ENCODE results near the gene MBP.

MBP gene

DNA sequence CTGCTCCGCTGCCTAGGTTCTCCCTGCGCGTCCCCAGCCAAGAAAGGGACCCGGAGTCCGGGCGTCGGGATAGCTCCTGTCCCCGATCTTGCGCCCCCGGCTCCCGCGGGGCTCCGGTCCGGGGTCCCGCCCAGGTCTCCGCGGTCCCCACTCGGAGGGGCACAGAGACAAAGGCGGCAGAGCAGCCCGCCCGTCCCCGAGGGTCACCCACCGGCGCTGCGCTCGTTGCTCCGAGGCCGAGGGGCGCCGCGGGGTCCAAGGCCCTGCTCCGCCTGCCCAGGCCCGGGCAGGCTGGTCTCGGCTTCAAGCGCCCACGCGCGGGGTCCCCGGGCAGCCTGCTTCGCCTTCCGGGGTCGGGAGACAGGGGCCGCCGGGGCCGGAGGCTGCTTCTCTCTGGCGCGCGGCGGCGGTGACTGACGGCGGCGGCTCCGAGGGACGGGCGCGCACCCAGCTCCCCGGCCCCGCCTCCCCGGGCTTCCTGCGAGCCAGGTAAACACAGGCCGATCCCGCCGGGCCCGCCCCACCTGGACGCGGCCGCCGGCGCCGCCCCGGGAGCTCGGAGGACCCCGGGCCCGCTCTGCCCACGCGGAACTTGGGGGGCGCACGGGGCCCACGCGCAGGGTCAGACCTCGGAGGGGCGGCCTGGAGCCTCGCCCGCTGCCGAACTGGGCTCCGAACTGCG, at the start of gene MBP:
Gene MBP (minus strand): TSS at position 415 of the 682 bp plus-strand sequence. CDS start 27,522 bp downstream, outside the sequence.
- DNase-seq, result peak; percentile 29

DNA sequence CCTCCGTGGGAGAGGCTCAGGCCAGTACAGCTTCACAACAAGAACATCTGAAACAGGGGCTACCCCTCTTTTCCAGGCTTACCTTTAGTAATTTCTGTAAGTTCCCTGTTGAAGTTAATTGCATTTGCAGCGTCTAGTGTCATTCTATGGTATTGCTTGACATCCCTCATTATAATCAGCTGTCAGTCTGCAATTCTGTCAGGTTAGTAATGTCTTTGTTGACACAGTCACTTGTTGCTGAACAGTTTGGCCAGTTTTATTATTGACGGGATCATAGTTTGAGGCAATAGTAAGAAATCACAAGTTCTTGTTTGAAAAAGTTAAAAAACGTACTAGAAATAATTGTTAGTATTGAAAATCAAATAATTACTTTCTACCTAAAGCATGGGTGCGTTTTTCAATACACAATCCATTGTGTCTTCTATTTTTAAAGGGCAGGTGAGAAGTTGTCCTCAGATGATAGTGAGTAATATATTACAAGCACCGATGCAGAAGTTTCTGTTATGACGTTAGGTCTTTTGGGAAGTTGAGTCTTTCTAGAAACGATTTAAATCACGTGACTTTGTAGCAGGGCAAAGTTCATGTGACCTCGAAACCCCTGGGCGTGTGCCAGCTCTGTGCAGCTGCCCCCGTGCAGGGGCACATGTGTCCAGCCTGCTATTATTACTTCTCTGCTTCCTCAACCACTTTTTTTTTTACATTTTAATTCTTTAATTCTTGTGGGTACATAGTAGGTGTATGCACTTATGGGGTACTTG, 49.5 kb upstream of the MBP start:
- no peak for DNase-seq

DNA sequence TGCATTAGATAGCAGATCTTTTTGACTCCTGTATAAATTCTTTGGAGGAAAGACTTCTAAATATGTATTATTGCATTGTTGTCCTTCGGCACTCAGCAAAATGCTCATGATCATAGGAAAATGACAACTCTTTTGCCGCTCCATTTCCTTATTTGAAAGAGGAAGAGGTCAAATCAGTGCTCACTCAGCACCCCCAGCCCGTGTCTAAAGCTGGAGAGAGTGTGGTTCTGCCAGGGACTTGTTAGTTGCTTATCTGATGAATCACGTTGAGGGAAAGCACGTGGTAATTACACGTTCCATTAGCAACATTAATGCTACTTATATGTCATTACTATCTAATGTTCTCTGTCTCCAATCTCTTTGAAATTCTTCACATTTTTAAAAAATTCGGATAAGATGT, 46.0 kb upstream of the MBP start:
- no peak for DNase-seq

DNA sequence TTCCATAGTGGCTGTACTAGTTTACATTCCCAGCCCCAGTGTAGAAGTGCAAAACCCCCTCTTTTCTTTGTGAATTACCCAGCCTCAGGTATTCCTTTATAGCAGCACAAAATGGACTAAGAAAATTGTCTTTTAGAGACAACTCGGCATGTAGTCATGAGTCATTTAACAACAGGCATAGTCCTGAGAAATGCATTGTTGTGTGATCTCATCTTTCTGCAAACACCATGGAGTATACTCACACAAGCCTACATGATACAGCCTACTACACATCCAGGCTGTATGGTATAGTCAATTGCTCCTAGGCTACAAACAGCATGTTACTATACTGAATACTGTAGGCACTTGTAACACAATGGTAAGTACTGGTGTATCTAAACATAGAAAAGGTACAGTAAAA, 44.4 kb upstream of the MBP start:
- no peak for DNase-seq

DNA sequence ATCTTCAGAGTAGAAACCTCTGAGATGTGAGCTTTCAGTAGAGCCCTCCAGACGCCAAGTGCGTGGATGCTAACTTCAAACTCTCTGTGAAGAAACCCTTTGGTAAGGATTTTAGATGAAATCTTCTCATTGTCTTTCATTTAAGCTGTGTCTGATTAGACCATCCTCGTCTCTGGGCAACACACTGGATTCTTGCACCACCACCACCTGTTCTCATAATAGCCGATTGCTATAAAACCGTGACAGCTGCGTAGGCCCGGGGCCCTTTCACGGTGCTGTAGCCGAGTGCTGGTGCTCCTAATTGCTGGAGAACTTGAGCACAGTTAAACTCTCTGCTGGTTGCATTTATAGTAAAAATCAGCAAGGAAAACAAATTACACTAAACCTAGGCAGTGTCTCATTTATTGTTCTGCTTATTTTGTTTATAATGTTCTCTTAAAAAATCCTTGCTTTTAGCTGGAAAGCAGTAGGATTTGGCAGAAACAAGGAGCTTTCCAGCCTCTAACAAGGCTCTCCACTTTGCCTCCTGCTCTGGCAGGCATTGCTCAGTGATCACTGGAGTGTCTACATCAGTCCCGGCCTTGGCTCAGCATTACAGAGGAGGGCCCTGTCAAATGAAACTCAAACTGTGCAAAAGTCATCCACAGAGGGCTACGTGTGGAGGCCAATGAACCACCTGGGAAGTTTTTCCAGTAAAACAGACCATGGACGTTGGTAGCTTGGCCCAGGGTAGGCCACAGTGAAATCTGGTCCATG, 40.9 kb upstream of the MBP start:
- no peak for DNase-seq

DNA sequence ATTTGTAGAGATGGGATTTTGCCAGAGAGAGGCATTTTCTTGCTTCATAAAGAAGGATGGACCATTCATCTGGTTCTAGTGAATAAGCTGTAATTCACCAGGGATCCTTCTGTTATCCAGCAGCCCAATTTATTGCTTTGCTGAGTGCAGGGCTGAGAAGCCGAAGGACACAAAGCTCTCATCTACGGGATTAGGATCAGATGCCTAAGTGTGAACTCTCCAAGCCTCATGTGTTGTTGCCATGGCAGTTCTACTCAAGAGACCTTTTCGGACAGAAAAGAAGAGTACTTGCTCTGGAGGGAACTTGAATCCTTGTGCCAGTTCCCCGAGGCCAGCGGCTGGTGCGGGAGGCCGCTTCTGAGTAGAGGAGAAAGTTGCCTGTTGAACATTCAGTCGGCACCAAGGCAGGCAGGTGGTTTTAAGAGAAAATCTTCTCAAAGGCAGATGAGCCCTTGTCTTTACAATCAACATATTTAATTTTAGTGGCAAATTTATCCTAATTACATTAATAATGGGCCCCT, 38.4 kb upstream of the MBP start:
- peak; percentile 34 for DNase-seq

DNA sequence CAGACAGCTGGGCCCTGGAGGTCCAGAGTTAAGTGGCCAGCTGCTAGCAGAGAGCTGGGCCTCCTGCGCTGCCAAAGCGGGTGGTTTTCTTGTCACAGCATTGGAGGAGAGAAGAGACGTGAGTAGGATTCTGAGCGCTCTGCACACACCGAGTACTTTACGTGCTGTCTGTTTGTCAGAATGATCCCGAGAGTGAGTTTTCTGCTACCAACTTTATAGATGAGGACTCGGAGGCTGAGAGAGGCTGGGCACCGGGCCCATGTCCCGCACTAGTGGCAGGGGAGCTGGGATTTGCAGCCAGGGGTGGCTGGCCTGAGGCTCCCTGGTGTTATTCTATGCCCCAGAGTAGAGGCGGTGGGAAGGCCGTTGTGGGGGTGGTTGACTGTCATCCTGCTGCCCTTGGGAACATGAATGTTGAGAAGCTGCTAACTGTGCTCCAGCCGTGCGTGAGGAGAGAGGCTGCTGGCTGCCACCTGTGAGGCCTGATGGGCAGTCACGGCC, 36.3 kb upstream of the MBP start:
- DNase-seq, result no peak

DNA sequence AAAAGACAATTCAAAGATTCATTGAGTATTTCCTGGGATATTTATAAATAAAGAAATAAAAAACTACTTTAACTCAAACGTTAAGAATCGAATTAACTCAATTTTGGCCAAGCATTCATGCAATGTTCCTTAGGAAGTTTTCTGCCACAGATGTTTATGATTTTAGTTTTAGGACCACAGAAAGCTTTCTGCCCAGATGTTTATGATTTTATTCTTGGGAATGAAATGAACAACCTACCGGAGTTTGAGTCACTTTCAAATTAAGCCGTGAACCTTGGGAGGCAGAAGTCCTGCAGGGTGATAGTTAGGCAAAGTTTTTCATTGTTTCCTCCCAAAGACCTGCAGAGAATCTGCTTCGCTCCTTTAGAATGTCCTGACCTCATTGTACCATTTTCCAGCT, 34.7 kb upstream of the MBP start:
- no peak for DNase-seq

DNA sequence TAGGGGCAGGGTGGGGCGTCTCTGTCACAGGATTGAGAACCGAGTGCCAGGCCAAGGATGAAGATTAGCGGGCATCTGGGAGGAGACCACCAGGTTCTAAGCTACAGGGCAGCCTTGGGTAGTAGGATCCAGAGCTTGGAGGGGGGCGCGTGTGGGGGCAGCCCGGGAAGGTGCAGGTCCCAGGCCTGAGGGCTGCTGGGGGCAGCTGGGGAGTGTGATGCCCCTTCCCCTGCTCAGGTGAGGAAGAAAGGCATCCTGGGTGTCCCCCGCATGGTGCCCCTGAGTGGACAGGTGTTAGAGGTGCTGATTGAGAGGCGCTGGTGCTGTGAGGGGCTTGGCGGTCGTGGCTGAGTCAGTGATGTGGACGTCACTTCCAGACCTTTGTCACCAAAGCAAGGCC, 33.9 kb upstream of the MBP start:
- DNase-seq, result no peak

DNA sequence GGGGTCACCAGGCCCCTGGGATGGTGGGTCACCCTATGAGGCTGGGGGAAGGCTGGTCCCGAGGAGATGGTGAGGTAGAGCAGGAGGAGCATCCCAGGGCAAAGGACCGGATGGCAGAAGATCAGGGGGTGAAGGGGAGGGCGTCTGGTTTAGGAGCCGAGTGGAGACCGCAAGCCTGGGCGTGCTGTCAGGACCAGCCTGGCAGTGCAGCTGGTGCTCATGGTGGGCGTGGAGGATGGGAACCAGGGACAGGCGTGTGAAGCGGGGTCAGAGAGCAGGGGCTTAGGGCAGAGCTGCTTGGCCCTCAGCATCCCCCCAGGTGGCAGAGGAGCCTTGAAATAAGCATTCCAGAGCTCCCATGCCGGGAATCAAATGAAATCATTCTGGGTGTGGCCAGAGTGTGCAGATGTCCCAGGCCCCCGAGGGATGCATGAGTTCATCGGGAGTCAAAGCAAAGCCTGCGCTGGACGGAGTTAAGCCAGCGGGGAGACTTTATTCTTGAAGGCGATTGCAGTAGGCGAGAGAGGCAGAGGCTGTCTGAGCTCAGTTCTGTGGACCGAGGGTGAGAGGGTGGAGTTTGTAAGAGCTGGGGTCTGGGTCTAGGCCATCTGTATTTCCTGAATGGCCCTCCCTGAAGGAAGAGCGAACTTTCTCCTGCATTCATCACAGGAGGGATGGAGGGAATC, 33.1 kb upstream of the MBP start:
- no peak for DNase-seq

DNA sequence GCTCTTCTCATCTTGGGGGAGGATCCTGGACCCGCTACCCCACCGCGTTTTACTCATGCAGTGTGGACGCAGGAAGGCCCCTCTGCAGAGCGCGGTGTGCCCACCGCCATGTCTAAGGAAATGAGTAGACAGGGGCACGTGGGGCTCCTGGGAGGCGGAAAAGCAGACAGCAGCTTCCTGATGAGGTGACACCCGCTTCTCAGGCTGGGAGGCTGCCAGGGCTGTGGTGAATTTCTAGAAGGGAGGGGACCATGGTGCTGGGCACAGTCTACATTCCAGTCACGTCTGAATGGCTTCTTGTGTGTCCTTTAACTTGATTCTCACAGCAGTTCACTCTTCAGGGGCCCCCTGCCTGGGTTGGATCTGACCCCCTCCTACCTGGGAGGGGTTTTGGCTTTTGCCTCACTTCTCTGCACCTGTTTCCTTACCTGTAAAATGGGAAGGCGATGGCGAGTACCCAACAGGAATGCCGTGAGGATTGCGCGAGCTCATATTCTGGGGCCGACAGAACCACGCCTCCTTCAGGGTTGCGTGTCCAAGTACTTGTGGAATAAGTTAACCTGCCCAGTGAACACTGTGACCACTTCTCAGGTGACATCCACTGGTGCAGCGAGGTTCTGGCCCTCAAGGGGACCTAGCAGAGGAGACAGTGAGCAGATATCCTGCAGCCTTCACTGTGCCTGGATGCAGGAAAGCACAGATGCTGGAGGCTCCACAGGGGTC, 32.3 kb upstream of the MBP start:
- DNase-seq, result peak; percentile 16

DNA sequence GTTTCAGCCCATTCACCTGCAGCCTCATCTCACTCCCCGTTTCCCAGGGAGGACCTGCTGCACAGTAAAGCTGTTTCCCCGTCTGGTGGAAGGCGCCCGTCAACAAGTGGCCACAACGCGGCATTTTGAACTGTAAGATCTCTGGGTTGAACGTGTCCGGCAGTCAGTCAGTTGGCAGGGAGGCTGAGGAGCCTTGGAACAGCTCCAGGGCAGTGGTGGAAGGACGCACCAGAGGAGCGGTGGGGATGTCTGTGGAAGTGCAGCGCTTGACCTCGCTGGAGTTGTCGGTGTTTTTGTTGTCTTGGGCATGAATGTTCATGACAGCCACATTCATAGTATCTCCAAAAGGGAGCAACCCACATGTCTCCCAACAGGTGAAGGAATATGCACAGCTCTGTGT, 31.4 kb upstream of the MBP start:
- no peak for DNase-seq

DNA sequence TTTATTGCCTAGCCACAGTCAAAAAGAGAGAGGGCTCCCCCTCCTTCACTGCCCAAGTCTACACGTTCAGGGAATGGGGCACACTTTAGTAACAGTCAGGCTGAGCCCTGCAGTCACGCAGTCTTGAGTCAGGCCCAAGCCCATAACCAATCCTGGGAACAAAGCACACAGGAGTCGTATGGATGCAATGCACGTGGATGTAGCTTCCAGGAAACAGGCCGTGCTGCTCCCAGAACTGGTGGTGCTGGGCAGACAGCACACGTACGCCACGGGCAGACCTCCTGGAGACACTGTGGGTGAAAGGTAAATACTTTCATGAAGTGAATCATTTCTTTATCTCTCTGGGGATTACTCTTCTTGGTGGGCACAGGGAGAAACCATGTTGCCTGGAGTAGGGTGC, 30.0 kb upstream of the MBP start:
- no peak for DNase-seq

DNA sequence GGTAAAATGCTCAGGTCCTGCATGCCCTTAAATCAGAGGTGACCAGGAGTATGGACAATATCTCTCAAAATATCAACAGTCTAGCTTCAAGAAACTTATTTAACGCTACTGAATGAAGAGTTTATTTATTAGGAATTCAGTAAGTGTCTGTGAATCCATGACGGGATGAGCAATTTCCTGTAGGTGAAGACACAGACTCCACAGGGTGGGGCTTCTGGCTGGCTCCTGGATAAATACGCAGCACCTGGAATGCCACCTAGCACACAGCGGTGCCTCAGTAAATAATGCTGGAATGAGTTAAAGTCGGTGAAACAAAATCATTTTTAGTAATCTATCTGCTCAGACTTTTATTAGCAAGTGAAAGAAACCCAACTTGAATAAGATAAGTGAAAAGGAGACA, 29.4 kb upstream of the MBP start:
- no peak for DNase-seq

DNA sequence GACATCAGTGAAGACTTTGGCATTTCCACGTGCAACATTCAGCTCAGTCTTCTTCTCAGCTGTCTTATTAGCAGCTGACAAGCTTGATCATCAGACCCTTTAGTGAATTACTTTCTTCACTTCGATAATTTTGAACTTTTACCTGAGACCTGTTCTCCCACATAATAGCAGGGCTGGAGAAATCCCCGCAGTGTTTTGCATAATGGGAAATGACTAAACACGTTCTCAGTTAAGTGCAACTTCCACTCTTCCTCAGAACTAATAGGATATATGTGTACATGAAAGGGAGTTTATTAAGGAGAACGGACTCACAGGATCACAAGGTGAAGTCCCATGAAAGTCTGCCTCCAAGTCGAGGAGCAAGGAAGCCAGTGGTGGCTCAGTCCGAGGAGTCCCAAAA, 28.8 kb upstream of the MBP start:
- DNase-seq, result no peak

DNA sequence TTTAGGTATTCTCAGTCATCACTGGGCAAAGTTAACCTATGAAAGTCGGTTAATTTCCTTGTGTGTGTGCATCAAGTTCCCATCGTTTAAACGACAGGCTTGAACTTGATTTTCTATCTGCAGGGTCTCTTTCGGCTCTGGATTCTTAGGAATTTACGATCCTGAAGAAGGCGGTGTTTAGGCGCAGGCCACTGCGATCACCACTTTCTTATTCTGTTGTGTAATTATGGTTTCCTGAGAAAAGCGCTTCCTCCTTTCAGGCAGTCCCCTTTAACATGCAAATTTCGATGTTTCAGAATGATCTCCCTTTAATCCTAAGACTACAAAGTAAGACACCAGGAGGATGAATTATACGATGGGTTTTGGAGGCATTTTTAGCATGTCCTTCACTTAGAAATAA, 27.9 kb upstream of the MBP start:
- DNase-seq, result no peak

DNA sequence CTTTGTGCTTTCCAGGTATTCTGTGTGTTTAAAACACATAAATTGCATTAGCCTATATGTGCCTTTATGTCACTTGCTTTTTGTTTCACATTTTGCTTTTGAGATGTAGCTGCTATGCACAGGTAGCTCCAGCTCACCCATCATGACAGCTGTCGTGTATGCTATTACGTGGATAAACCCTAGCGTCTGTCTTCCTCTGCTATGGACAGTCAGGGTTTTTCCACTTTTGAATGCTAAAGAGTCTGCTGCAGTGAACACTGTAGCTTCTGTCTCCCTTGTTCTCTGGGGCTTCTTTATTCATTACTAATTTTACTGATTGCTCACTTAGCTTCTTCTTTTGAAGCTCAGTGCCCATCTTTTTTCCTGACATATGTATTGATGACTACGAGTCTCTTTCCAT, 24.7 kb upstream of the MBP start:
- no peak for DNase-seq

DNA sequence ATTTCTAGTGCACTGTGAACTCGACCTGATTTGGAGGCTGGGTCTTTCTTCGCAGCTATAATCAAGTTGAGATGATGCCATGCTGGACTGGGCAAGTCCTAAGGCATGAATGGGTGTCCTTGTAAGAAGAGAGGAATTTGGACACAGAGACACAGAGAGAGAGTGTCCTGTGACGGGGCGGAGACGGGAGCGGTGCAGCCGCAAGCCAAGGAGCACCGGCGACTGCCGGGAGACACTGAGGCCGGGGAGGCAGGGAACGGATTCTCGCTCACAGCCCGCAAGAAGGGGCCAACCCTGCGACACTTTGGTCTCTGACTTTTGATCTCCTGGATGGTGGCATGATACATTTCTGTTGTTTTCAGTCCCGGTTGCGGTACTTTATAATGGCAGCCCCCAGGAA, 22.4 kb upstream of the MBP start:
- DNase-seq, result no peak

DNA sequence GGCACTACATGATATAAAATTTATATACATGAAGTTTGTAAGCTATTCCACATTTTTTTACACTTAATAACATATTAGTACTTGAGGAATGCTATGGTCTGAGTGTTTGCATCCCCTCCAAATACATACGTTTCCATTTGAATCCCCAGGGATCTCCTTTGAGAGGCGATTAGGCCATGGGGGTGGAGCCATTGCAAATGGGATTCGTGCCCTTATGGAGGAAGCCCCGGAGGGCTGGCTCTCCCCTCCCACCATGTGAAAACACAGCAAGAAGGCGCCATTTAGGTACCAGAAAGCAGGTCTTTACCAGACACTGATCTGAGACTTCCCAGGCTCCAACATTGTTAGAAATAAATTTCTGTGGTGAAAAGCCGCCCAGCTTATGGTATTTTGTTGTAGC, 20.8 kb upstream of the MBP start:
- DNase-seq, result no peak

DNA sequence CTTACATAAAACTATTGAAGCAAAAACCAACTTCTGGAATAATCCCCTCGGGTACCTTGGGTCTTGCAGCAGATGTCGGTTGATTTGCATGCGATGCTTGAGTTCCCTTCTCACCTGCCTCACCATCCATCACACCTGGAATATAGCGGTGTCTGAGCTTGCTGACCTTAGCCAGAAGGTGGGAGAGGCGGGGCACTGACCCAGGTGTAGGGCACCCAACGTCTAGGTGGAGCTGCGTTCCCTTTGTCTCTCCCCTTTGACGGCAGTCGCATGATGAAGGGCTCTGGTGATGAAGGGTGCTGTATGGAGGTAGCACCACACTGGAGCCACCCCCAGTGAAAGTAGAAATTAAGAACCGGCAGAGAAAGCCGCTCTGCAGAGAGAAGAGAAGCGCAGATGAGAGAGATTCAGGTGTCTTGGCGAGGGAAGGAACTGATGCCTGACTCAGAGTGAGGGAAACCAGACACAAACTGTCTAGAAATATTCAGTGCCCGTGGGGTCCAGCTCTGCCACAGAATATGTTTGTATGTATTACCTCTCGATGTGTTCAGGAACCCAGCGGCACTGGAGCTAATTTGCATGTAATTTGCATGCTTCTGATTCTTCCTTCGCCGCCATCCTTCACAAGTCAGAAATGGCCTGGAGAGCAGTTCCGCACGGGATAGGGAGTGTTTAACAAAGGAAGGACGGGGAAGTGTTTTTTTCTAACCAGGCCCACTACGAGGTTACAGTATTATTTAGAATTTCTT, 19.4 kb upstream of the MBP start:
- DNase-seq, result no peak

DNA sequence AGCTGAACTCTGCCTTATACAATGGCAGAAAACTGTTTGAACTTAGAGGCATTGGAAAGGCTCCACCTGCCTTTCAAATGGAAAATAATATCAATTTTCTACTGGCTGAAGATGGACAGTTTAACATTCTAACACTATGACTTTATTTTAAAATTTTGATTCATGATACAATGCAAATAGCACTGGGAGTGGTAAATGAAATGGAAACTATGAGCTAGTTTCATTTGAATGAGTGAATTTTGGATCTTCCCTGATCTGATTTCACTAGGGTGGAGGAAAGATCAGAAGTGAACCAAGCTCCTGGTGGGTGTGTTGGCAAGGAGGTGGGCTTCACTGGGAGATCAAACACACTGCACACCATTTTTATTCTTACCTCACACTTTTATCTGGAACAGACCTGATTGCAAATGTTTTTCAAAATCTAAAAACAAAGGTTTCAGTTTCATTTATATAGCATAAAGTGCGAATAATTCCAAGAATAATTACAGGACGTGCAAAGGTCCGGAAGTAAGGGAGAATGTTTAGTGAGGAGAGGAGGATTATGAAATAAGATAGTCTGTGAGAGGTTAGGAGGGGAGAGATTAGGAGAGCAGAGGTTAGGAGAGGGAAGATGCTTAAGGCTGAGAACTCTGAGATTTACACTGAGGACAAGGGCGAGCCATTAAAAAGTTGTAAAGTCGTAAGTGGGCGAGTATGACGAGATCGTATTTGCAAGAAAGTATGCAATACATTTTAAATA, 18.6 kb upstream of the MBP start:
- no peak for DNase-seq

All from DMS79 treated with DMSO at 0.1 percent for 48 hours (cell line).